Prostate gland (tissue), 2 donors: ENCODE results near the gene RTTN. TPM values are rescaled to one million over a fixed set of nuclear protein-coding genes. Genes with fewer than 3 reads are reported as not detected.
"Not testable (repeated sequence)": the region's sequence is repeated elsewhere in the genome, so short reads cannot be mapped to it uniquely, and the experiment has no call there.

Experiments used
- DNase-seq: peaks from one replicate; pipeline ENCODE4 v3.0.0-alpha.2; 2019; ENCODE audit warnings: low spot score
- H3K27ac ChIP-seq, 2 donors: fragments of 200-600 bp; sonication (generic); 2 replicates each; pipeline ENCODE4 v1.5.1; 2017 to 2019
- H3K27me3 ChIP-seq: fragments of 200-600 bp; sonication (generic); replicated peaks from 2 replicates; pipeline ENCODE4 v1.5.1; 2019; ENCODE audit not compliant: insufficient read depth
- H3K36me3 ChIP-seq, 2 donors: fragments of 200-600 bp; sonication (generic); 1 replicate in 1 of 2; 2 replicates in 1 of 2; pipeline versions ENCODE4 v1.5.1 to v1.8.1; 2017 to 2019
- H3K4me1 ChIP-seq: fragments of 200-600 bp; sonication (generic); replicated peaks from 2 replicates; pipeline ENCODE4 v1.5.1; 2019
- H3K4me3 ChIP-seq, 2 donors: fragments of 200-600 bp; sonication (generic); 2 replicates each; pipeline ENCODE4 v1.5.1; 2017 to 2019
- H3K9me3 ChIP-seq: fragments of 200-600 bp; sonication (generic); 2 replicates; pipeline ENCODE4 v1.5.1; 2017
- CTCF ChIP-seq, 4 experiments: fragments of 200-600 bp in 2 of 4; fragments of 450-650 bp in 2 of 4; sonication (generic) in 2 of 4; IDR thresholded peaks; 1 replicate in 3 of 4; 2 replicates in 1 of 4; pipeline ENCODE4 v1.5.1; 2016 to 2019; ENCODE audit warnings: antibody characterized with exemption in 4 of 4, mild to moderate bottlenecking in 2 of 4, moderate library complexity in 2 of 4
- POLR2A ChIP-seq: fragments of 450-650 bp; IDR thresholded peaks from one replicate; pipeline ENCODE4 v1.6.1; 2016; ENCODE audit warnings: antibody characterized with exemption, mild to moderate bottlenecking
- POLR2AphosphoS5 ChIP-seq: sonication (generic); formaldehyde crosslinking; IDR thresholded peaks from one replicate; pipeline ENCODE4 v1.6.1; 2017; ENCODE audit warnings: antibody characterized with exemption
- WGBS: methylation state at CpG from one replicate; pipeline ENCODE4 v1.1.5; 2018; 5-methylcytosine and 5-hydroxymethylcytosine counted together
- intact Hi-C: fragments of 100-400 bp; cut with DNase I; formaldehyde crosslinking; loops from one replicate; pipeline ENCODE4 v1.14.2; 2022
- total RNA-seq, 2 donors: library from RNA; depleted of rRNA; stranded (reverse); fragments of >200 nt; gene quantifications; one replicate each; pipeline ENCODE4 v1.1.0, GENCODE V29; 2016

The RTTN gene, protein sequence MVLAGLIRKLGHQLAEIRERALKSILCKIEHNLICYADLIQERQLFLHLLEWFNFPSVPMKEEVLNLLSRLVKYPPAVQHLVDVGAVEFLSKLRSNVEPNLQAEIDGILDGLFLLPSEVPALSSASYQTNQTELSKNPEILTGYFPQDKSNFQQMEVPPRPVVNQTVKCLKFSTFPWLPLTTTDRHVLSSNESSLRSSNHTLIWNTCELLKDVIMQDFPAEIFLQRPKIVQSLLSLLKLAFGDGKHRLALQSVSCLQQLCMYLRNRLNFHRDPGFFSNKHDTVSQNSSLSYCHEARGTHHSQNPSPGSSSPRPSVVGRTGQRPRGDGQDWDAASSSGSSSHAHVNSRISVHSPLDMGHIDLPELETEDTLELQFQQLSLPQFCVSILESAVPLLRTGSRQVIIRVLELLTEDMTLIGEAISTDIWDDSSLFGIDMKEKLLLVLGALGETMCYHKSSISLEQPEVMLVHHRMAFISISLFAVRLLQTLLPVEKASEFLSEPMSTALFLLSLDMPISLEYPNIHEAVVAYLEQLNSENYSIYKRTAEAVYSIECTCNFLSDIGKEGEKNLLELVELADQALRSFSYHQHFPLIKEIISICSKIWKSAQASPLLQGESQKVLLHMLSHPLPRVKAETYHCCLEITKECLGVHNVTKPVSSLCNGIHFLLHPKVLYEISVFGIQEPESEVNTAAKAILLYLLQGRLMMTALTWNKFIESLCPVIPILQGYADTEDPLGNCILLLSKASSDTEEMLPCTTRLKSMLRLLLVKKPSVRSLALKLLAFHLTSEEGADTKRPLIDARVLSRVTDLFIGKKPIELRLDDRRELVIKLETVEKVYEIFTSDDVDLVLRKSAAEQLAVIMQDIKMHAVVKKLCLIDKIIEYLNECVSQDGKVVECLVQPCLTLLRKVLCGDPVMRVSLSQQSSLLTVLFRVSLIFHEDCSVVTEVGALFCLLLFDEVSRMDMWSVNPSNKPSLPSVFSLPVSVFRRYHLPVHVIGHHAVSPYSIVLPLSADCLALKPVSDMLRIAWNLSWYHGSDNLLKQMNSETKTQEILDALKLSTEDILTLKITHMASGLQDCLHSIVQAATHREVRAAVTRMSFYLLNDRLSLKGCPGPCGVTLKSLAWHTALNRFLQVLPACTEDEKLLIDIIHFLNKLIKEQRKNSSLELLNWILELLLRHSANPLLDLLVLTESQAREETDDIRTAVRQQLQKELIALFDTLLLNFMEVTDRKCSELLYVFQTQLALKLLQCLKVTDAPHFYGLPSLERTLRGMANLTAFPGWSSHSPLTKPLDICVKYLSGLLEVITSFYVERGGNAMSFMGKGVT (N-terminal part only)
- total RNA-seq: 10 to 100 TPM in 1 of 2 donors, 1 to 10 TPM in 1; 8.4 to 21.5 TPM

GRCh38 chr18:70205421-70206397 is at the start of gene RTTN:
TSS of gene RTTN (minus strand) at chr18:70205687. CDS start at chr18:70205658, 29 bp downstream.
- peak; percentile 88 for DNase-seq
- no peaks in the 10 kb centered on the region for H3K36me3 ChIP-seq
- H3K9me3 ChIP-seq: no peaks in the 10 kb centered on the region
- H3K27me3 ChIP-seq: no peaks in the 10 kb centered on the region
- peak; percentile 83 for TF ChIP-seq POLR2AphosphoS5
- TF ChIP-seq POLR2A: no peak
- peak in 1 of 4 experiments; percentile 18 for TF ChIP-seq CTCF (IDR thresholded peaks at IDR 0.05)
- H3K27ac ChIP-seq: peak within 1 kb of the TSS; percentile 91 to 92
- intact Hi-C loops: loop anchor here (5.0 kb wide), 1 partner anchor 87 kb away; no protein-coding TSS in a partner anchor
- under 1% methylated on average over 75 of the region's 78 CpGs for WGBS
- peak within 1 kb of the TSS; percentile 41 to 66 for H3K4me3 ChIP-seq
- H3K4me1 ChIP-seq: no peaks in the 10 kb centered on the region

DNA sequence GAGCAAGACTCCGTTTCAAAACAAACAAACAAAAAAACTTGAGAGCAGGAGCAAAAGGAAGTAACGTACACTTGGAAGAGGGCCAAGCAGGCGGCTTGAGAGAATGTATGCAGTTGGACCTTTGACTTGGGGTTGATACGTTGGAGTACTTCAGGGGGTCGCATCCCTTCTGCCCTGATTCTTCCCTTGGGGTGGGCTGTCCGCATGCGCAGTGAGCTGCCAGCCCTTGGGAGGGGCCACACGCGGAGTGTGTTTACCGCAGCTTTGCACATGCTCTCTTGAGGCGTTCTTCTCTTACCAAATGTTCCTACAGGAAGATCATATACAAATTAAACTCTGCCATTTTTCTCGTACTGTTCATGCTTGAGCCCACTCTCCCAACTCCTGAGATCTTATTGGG is 45.3 kb upstream of the RTTN start:
- Histone ChIP-seq H3K4me1 (no peaks in the 10 kb centered on the region), H3K4me3 (no peak overlapping the region)

GRCh38 chr18:70249861-70250260 is 44.4 kb upstream of the RTTN start:
- H3K36me3 ChIP-seq, H3K9me3 ChIP-seq, H3K27ac ChIP-seq, H3K4me1 ChIP-seq, H3K4me3 ChIP-seq, intact Hi-C loops, H3K27me3 ChIP-seq, DNase-seq: not testable (repeated sequence)
- 97% methylated on average over 18 of the region's 18 CpGs for WGBS

More for the DNA sequence above, 45.3 kb upstream of the RTTN start:
- Histone ChIP-seq H3K27ac (no peak overlapping the region), H3K9me3 (no peaks in the 10 kb centered on the region), H3K36me3 (no peaks in the 10 kb centered on the region), H3K27me3 (no peaks in the 10 kb centered on the region)
- intact Hi-C loops: no loop called here
- no peak for TF ChIP-seq CTCF (IDR thresholded peaks at IDR 0.05)
- TF ChIP-seq POLR2A: no peak
- DNase-seq: no peak
- 89% methylated on average over 12 of the region's 12 CpGs for WGBS

DNA sequence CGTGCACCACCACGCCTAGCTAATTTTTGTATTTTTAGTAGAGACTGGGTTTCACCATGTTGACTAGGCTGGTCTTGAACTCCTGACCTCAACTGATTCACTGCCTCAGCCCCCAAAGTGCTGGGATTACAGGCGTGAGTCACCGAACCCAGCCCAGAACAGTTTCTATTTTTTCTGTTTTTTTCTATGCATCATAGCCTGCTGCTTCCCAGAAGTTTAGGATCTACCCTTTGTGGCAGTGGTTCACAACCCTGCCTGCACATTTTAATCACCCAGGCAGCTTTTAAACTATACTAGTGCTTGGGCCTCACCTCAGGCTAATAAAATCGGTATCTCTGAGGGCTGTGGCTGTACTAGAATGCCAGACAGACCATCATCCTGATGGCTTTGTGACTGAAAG is 43.6 kb upstream of the RTTN start:
- TF ChIP-seq POLR2AphosphoS5 (no peak), CTCF (IDR thresholded peaks at IDR 0.05) (no peak), POLR2A (no peak)
- Histone ChIP-seq H3K27ac (no peak overlapping the region), H3K27me3 (no peaks in the 10 kb centered on the region), H3K4me3 (no peak overlapping the region), H3K9me3 (no peaks in the 10 kb centered on the region), H3K4me1 (no peaks in the 10 kb centered on the region), H3K36me3 (no peaks in the 10 kb centered on the region)
- intact Hi-C loops: no loop called here
- 76% methylated on average over 5 of the region's 5 CpGs for WGBS
- DNase-seq: no peak
